GM18511 (cell line): ENCODE measurements around the gene BMP2.

ENCODE experiments used
- ATAC-seq: cut with Tn5 transposase; IDR thresholded peaks from one replicate; pipeline ENCODE4 v1.9.1; 2021; ENCODE audit warnings: mild to moderate bottlenecking, moderate library complexity; ENCODE audit not compliant: unreplicated experiment

Gene BMP2

DNA sequence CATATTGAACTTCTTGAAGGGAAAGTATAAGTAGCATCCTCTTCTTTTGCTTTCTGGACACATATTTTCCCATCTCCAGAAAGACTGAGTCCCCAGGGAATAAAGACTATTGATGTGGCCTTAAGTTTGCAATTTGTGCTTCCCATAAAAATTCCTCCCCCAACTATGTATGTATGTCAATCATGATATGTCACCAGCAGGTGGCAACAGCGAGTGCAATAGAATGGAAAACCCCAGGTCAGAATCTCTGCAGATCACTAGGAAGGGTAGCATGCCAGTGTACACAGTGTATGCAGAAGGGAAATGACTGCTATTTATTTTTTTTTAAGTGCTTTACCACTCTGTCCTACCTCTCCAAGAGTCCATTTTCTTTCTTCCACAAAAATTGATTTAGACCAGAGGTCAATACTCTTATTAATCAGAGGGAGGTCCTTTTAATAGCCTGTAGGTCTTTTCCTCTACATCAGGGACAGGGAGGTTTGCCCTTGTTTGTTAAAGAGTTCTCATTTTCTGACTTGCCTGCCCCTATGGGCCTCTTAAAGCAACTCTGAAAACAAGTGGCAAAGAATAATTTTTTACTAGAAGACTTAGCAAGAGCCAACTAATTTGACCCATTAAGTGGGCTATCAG, 61.4 kb downstream of the BMP2 start:
- peak; percentile 95 for ATAC-seq

DNA sequence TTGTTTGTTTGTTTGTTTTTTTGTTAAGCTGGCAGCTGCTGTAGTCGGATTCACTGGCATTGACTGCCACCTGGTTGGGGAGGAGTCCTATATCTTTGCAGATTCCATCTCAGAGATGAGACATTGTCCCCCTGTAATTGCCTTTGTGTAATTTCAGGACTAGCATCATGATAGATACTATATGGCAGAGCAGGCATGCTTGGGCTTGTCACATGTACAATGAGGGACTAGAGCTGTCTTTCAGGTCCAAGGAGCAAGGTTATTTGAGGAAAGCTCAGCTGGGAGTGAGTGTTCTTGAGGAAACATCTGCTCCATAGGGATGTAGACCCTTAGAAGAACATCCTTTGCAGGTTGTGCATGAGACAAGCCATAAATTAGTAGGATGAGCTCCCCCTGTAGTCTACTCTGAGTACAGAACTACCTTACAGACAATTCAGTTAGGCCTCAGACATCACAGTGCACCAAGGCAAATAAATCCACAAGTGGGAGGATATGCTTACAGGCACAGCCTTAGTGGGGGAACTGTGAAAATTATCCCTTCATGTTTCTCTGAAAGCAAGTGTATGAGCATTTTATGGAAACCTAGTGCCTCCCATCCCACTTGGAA, 62.1 kb downstream of the BMP2 start:
- no peak for ATAC-seq
